Brain pericyte (primary cell): ENCODE results near the gene DLGAP3.

Source experiments
- DNase-seq: peaks from one replicate; pipeline ENCODE4 v3.0.0-alpha.2; 2012; ENCODE audit warnings: low read depth, low spot score

The DLGAP3 gene

GRCh38 chr1:34928699-34929496 is 552 bp downstream of the DLGAP3 start:
- DNase-seq = no peak

DNA sequence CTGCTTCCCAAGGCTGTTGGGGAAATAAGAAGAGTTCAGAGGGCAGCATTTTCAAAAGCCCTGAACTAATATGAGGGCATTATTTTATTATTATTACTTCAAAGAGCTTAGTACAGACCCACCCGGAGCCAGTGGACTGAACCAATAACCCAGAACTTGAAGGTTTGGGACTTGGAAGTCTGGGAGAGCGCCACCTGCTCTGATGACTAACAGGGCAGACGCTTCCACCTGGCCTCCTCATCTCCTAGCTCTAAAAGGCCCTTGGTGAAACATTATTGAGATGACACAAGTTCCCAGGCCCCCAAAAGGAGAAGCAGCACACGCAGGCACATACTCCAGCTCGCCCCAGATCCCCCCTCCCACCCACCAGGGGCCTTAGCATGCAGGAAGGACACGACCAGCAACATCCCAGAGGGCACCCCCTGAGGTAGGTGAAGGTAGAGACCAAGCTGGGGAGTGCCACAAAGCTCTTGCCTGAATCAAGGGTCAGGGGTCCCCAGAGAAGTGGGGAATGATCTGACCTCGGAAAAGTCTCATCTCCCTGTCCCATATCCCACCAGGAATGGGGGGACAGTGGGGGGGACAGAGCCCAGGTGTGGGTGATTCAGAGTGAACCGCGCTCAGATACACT is 1.3 kb downstream of the DLGAP3 start:
- DNase-seq = no peak

DNA sequence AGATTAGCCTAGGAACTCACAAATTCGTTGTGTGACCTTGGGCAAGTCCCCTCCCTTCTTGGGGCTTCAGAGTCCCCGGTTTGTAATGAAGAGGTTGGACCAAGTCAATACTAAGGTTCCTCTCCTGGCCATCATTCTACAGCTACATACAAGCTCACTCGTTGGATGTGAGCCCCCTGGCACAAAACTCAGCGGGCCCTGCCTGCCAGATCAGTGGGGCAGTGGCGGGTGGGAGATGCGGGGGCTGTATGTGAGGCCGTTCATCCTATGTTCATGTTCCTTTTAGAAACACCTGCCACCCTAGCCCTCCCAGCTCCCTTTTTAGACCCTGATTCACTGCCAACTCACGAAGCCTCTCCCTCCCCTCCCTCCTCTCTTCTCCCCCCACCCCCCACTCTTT is 2.1 kb downstream of the DLGAP3 start:
- no peak for DNase-seq

- DNase-seq = no peak
Measured at GRCh38 chr1:34926894-34927293, 2.6 kb downstream of the DLGAP3 start.

- DNase-seq = no peak
Measured at GRCh38 chr1:34926156-34926555, 3.3 kb downstream of the DLGAP3 start.

GRCh38 chr1:34925730-34926129 is 3.7 kb downstream of the DLGAP3 start:
- DNase-seq = no peak

DNA sequence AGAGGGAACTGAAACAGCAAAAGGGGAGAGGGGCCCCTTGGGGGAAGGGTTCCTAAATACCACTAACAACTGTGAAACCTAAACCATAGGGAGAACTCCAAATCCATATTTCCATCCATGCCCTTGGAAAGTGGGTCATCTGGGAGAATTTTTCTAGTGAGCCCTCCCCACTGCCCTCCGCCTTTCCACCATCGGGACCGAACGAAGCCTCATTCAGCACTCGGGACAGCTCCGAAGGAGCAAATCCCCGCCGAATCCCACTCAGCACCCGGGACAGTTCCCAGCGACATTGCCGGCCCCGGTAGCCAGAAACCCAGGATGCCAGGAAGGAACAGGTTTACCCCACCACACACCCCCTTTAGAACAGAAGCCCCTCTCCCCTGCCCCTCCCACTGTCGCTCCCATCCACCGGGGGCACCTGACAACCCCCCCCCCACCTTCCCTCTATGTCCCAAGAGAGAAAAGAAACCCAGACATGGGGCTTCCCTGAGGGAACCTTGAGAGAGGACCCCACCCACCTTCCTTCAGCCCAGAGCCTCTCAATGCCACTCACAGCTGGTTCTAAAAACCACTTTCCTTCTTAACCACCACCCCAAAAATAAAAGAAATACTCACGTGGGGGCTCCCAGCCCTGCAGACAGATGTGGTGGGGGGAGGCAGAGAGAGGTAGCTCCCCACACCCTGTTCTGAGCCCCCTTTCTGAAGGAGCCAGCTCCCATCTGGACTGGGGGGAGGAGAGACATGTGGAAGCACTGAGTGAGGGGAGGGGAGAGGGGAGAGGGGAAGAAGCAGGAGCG is 4.5 kb downstream of the DLGAP3 start:
- no peak for DNase-seq

DNA sequence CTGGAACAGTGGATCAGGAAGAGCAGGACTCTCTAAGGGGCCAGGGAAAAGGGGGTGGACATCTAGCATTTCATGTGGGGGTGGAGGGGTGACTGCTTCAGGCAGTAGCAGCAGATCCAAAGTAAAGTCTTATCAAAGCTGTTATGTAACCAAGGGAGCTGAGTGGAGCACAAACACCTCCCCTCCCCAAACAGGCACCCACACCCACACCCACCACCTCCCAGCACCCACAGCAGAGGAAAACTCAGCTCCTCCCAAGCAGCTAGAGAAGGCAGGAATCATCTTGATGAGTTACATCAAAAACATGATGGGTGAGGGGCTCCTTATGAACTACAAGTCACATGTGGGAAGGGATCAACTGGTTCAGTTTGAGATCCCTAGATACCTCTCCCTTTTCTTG is 6.0 kb downstream of the DLGAP3 start:
- no peak for DNase-seq

DNA sequence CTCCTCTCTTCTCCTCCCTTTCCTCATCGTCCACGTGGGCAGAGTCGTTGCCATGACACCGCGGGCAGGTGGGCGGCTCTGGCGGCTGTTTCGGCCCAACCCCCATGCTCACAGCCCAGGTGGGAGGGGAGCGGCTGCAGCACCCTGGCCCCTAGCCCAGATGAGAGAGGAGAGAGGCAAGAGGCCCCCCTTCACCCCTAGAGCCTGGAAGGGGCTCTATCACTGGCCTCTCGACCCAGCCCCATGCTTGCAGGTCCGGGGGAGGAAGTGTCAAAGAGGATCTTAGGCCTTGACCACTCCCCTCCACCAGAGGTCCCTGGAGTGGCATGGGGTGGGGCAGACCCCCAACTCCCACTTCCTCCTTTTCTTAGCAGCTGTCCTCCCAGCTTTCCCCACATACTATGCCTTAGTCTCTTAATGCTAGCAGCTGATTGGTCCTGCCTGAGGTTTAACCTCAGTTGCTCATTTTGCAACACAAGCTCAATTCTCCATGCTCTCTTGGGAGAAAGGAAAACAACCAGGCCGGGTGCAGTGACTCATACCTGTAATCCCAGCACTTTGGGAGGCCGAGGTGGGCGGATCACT is 10.4 kb downstream of the DLGAP3 start:
- no peak for DNase-seq

GRCh38 chr1:34918386-34918976 is 11.0 kb downstream of the DLGAP3 start:
- no peak for DNase-seq

DNA sequence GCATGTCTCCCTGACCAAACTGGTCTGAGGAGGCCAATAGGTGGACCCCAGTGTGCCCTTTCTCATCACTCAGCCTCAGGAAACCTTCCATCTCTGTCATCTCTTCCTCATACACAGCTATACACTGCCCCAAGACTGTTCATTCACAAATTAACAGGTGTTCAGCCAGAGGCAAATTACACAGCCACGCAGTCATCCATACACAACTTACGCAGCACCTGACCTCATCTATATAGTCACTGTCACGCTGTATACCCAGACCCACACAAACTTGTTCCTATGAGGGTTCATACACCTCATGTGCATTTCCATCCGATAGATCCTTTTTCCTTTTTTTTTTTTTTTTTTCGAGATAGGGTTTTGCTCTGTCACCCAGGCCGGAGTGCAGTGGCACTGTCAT is 12.4 kb downstream of the DLGAP3 start:
- no peak for DNase-seq

DNA sequence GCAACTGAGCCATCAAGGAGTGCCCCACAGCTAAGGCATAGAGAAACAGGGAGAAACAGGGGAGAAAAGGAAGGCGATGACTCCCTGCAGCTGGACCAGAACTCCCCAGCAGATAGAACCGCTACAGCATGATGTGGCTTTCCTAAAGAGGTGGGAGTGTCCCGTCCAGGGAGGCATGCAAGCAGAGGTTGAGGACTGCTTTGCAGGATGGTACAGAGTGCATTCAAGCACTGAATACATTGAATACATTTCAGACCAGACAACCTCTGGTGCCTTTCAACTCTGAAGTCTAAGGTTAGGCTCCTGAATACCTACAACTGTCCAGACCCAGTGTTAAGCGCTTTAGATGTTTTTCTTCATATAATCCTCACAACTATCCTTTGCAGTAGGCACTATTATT is 13.3 kb downstream of the DLGAP3 start:
- DNase-seq = no peak

- DNase-seq = no peak
Measured at GRCh38 chr1:34915521-34915920, 13.9 kb downstream of the DLGAP3 start.

DNA sequence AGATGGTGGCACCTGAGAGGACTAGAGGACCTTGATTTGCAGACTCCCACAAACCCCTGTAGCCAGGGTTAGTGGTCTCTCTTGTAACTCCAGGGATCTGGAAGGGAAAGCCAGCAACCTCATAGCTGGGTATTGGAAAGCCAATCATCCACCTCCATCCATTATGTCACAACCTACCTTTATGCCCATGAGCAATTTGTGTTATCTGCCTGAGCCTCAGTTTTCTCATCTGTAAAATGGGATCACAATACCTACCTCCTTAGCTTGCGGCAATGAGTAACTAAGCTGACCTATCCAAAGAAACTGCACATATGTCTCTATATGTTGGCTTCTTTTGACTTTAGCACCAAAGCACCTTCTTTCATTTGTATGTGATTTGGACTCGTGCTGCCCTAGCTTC is 14.5 kb downstream of the DLGAP3 start:
- DNase-seq = no peak

GRCh38 chr1:34911465-34911864 is 18.0 kb downstream of the DLGAP3 start:
- DNase-seq = no peak

DNA sequence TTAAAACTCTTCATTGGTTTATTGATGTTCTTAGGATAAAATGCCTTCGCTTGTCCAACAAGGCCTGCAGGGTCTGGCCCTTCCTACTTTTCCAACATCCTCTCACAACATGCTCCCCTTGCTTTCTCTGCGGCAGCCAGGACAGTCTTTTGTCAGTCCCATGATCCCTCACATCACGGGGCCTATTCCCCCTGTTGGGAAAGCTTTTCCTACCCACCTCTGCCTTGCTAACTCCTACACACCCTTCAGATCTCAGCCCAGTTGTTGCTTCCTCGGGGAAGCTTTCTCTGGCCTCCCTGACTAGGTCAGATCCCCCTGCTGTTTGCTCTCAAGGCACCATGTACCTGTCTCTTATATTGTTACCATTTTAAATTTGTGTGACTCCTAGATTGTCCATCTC is 19.0 kb downstream of the DLGAP3 start:
- DNase-seq = no peak

DNA sequence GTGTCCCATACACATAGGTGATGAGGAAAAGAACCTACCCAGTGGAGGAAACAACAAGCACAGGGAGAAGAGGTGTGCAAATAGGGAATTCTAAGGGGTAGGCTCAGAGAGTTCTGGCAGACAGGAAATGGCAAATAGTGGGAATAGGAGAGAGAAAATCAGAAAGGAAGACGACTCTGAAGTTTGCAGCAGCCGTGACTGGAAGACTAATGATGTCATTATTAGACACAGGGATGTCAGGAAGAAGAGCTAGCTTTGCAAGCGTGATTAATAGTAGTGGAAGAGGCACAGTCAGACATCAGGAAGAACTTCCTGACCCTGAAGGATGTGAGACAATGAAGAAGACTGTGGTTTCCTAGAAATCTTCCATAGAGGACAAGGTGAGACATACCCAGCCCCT is 21.1 kb downstream of the DLGAP3 start:
- no peak for DNase-seq

DNA sequence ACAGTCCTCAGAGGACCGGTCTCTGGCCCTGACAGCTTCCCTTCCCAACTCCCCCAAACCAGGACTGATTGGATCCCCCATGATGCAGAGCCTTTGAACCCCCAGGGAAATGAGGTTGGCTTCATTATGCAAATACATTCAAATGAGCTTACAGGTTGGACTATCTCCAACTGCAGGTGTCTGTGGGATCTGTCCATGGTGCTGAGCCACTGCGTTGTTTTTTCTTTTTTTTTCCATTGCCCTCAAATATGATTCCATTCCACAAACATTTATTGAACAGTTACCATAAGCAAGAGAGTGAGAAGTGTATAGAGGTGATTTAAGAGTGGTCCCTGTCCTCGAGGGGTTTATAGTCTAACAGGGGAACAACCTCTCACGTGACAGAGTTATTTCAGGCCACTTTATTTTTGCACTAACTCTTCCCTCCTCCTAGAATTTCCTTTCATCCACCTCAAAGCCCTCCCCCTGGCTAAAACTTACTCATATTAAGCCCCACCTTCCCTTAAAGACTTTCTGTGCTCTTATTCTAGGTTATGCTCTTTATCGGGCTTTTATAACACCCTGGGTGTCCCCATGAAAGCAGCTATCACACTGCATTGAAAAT is 21.9 kb downstream of the DLGAP3 start:
- no peak for DNase-seq

DNA sequence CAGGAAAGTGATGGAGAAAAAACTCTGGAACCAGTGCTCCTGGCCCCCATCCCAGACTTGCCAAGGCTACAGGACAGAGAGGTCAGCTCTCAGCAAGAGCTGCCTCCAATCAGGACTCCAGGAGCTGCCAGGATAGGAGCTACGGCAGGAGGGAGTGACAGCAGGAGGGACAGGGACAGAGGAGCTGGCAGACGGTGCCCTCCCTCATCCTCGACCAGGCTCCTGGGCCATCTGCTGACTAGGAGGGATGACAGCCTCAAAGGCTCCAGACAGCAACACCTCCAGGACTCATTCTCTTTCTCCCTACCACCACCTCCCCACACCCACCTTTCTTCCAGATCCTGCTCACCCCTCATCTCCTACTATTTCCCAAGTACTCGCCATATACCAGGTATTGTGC is 22.7 kb downstream of the DLGAP3 start:
- DNase-seq = no peak

- no peak for DNase-seq
Measured at GRCh38 chr1:34906222-34906621, 23.2 kb downstream of the DLGAP3 start.

DNA sequence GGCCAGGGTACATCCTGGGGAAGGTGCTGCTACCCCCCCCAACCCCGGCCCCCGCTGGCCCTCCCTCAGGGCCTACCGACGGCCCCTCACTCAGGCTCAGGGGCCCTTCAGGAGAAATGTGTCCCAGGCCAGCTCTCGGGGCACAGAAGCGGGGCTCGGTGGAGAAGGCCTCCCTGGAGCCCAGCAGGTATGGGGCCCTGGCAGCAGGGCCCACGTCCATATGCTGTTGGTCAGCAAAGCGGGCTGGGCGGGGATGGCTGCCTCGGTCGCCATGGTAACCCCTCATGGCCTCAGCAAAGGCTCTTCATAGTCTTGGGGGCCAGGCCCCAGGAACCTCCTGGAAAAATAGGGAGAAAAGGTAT is 24.4 kb downstream of the DLGAP3 start:
- no peak for DNase-seq
